Naive thymus-derived CD8-positive, alpha-beta T cell (primary cell): ENCODE data around the gene POLE2. TPM values are rescaled to one million over a fixed set of nuclear protein-coding genes. Genes with fewer than 3 reads are reported as not detected.
"Not testable (repeated sequence)": the region's sequence is repeated elsewhere in the genome, so short reads cannot be mapped to it uniquely, and the experiment has no call there.

Source experiments
- ATAC-seq, 2 donors: fragments of 150-1000 bp; cut with Tn5 transposase in 1 of 2; sonication (Bioruptor Pico), chemical (Tn5 transposase) in 1 of 2; 1 replicate in 1 of 2; 2 replicates in 1 of 2; pipeline ENCODE4 v1.10.0; 2021; ENCODE audit warnings: mild to moderate bottlenecking in 2 of 2, moderate library complexity in 2 of 2
- POLR2A ChIA-PET: fragments of 350-600 bp; sonication (Branson Sonifier 250); formaldehyde crosslinking; loops from one replicate; lab custom pipeline; 2021; ENCODE audit warnings: antibody characterized with exemption; lab: Charles Lee
- DNase-seq, 10 donors: peaks; one replicate each; pipeline versions ENCODE4 v3.0.0 to v3.0.0-alpha.2; 2020 to 2022
- H3K27ac Mint-ChIP-seq, 10 donors: one replicate each; pipeline ENCODE4 v1.8.0; 2020 to 2022; ENCODE audit warnings: mild to moderate bottlenecking in 10 of 10, mixed read lengths in 10 of 10, moderate library complexity in 4 of 10, inconsistent platforms in 1 of 10
- H3K27me3 Mint-ChIP-seq, 5 donors: one replicate each; pipeline ENCODE4 v1.8.0; 2021 to 2022; ENCODE audit warnings: mixed read lengths in 5 of 5
- H3K36me3 Mint-ChIP-seq, 3 donors: one replicate each; pipeline ENCODE4 v1.8.0; 2020 to 2022; ENCODE audit warnings: mixed read lengths in 3 of 3, mild to moderate bottlenecking in 2 of 3, inconsistent platforms in 1 of 3
- H3K4me1 Mint-ChIP-seq, 4 donors: one replicate each; pipeline ENCODE4 v1.8.0; 2021 to 2022; ENCODE audit warnings: mixed read lengths in 4 of 4
- H3K4me3 Mint-ChIP-seq, 10 donors: one replicate each; pipeline ENCODE4 v1.8.0; 2020 to 2022; ENCODE audit warnings: mild to moderate bottlenecking in 10 of 10, mixed read lengths in 10 of 10, moderate library complexity in 6 of 10, inconsistent platforms in 1 of 10
- H3K9me3 Mint-ChIP-seq, 9 donors: one replicate each; pipeline ENCODE4 v1.8.0; 2020 to 2022; ENCODE audit warnings: mixed read lengths in 9 of 9, mild to moderate bottlenecking in 3 of 9, inconsistent platforms in 1 of 9, moderate library complexity in 1 of 9
- polyA plus RNA-seq, 3 donors: library from polyadenylated mRNA; unstranded; fragments of 300-500 nt; fragmentation: Illumina TruSeq; gene quantifications; one replicate each; pipeline ENCODE4 v1.2.3, GENCODE V29; 2021
- total RNA-seq, 8 experiments: library from RNA in 2 of 8; stranded (reverse) in 2 of 8; gene quantifications; one replicate each; pipeline ENCODE4 v1.2.3 and lab custom pipeline; 2021 to 2026

Gene POLE2
- total and polyA plus RNA-seq, 5 experiments from 2014 or later = 1.3 to 3.2 (median 1.9) TPM

GRCh38 chr14:49623941-49624839 is 63.8 kb downstream of the POLE2 start:
- H3K36me3 Mint-ChIP-seq = peaks cover 0 to 20% (median 0%) of the 10 kb centered on the region in 3 donors
- H3K4me3 Mint-ChIP-seq = peak overlapping the region; percentile 22 to 99 (median 61)
- ATAC-seq = no peak
- H3K9me3 Mint-ChIP-seq = no peaks in the 10 kb centered on the region
- POLR2A ChIA-PET = interaction anchor here (0.6 to 5.3 kb wide), 7 partner anchors 9 to 269 kb away, joined by 3 to 203 read pairs (median 6); partner anchors contain the start of genes DNAAF2, KLHDC2 and RPS29
- no peaks in the 10 kb centered on the region for H3K27me3 Mint-ChIP-seq
- peak in 1 of 10 donors; percentile 17 for DNase-seq
- peak overlapping the region; percentile 43 to 99 (median 77) for H3K27ac Mint-ChIP-seq
- peaks cover 15 to 65% (median 47%) of the 10 kb centered on the region in 4 donors for H3K4me1 Mint-ChIP-seq

- peaks cover 0 to 28% (median 4%) of the 10 kb centered on the region in 3 donors for H3K36me3 Mint-ChIP-seq
- POLR2A ChIA-PET = interaction anchor here (0.7 to 5.3 kb wide), 5 partner anchors 10 to 691 kb away, joined by 3 to 203 read pairs (median 6); partner anchors contain the start of genes DNAAF2, KLHDC2 and RPS29
- peaks cover 18 to 68% (median 50%) of the 10 kb centered on the region in 4 donors for H3K4me1 Mint-ChIP-seq
- peak overlapping the region; percentile 19 to 99 (median 61) for H3K4me3 Mint-ChIP-seq
- no peaks in the 10 kb centered on the region for H3K9me3 Mint-ChIP-seq
- ATAC-seq = no peak
- no peak for DNase-seq
- H3K27ac Mint-ChIP-seq = peak overlapping the region in 9 of 10 donors; percentile 32 to 99 (median 79)
- no peaks in the 10 kb centered on the region for H3K27me3 Mint-ChIP-seq
Measured at GRCh38 chr14:49623387-49623786, 64.6 kb downstream of the POLE2 start.

GRCh38 chr14:49622022-49622607 is 65.9 kb downstream of the POLE2 start:
- Mint-ChIP-seq H3K36me3 (peaks cover 0 to 38% (median 6%) of the 10 kb centered on the region in 3 donors), H3K4me3 (peak overlapping the region; percentile 93 to 99 (median 98)), H3K4me1 (peaks cover 21 to 70% (median 57%) of the 10 kb centered on the region in 4 donors), H3K27me3 (no peaks in the 10 kb centered on the region), H3K27ac (peak overlapping the region; percentile 87 to 99 (median 94)), H3K9me3 (no peaks in the 10 kb centered on the region)
- POLR2A ChIA-PET = interaction anchor here (0.9 to 5.3 kb wide), 6 partner anchors 11 to 240 kb away, joined by 3 to 203 read pairs (median 44); partner anchors contain the start of genes DNAAF2, LRR1 and RPS29
- DNase-seq = no peak
- ATAC-seq = no peak

GRCh38 chr14:49621114-49621881 is 66.7 kb downstream of the POLE2 start:
- H3K27me3 Mint-ChIP-seq = no peaks in the 10 kb centered on the region
- H3K27ac Mint-ChIP-seq = peak overlapping the region; percentile 87 to 99 (median 99)
- H3K4me1 Mint-ChIP-seq = peaks cover 21 to 68% (median 54%) of the 10 kb centered on the region in 4 donors
- H3K36me3 Mint-ChIP-seq = peaks cover 0 to 42% (median 6%) of the 10 kb centered on the region in 3 donors
- H3K9me3 Mint-ChIP-seq = no peaks in the 10 kb centered on the region
- POLR2A ChIA-PET = interaction anchor here (0.7 to 5.3 kb wide), 25 partner anchors 7 to 1209 kb away, joined by 3 to 203 read pairs (median 8); partner anchors contain the start of genes ARF6, DNAAF2, KLHDC1 and KLHDC2
- H3K4me3 Mint-ChIP-seq = peak overlapping the region; percentile 93 to 99 (median 98)
- ATAC-seq (peak in 1 of 2 donors; percentile 9), DNase-seq (peak in 5 of 10 donors; percentile 14 to 67 (median 51))

- DNase-seq = peak; percentile 82 to 98 (median 92)
- Mint-ChIP-seq H3K36me3 (peaks cover 0 to 40% (median 6%) of the 10 kb centered on the region in 3 donors), H3K4me3 (peak within 1 kb of the TSS; percentile 93 to 99 (median 98)), H3K27ac (peak within 1 kb of the TSS; percentile 97 to 99 (median 99)), H3K9me3 (no peaks in the 10 kb centered on the region), H3K4me1 (peaks cover 18 to 65% (median 51%) of the 10 kb centered on the region in 4 donors), H3K27me3 (no peaks in the 10 kb centered on the region)
- POLR2A ChIA-PET = interaction anchor here (0.5 to 5.3 kb wide), 31 partner anchors 8 to 1210 kb away, joined by 3 to 203 read pairs (median 6); partner anchors contain the start of genes ARF6, DNAAF2, KLHDC1 and KLHDC2
- ATAC-seq = peak; percentile 84 to 86
Measured at GRCh38 chr14:49620182-49621113, 67.6 kb downstream of the POLE2 start, which contains the start of the genes MGAT2 and RPL36AL. TSS of gene MGAT2 (plus strand) at chr14:49620799. CDS start at chr14:49621269, 470 bp downstream. TSS of gene RPL36AL (minus strand) at chr14:49620626. CDS start at chr14:49619104, 1,522 bp downstream.

- Mint-ChIP-seq H3K27me3 (no peaks in the 10 kb centered on the region), H3K27ac (peak overlapping the region; percentile 97 to 99 (median 99)), H3K9me3 (no peaks in the 10 kb centered on the region), H3K4me3 (peak overlapping the region; percentile 93 to 99 (median 98)), H3K36me3 (peaks cover 0 to 40% (median 6%) of the 10 kb centered on the region in 3 donors), H3K4me1 (peaks cover 18 to 60% (median 50%) of the 10 kb centered on the region in 4 donors)
- DNase-seq (no peak), ATAC-seq (no peak)
- POLR2A ChIA-PET = interaction anchor here (0.6 to 5.3 kb wide), 24 partner anchors 9 to 1211 kb away, joined by 3 to 203 read pairs (median 8); partner anchors contain the start of genes DNAAF2, KLHDC1, KLHDC2 and LRR1
Measured at GRCh38 chr14:49619730-49620129, 68.3 kb downstream of the POLE2 start.

- H3K4me1 Mint-ChIP-seq = peaks cover 18 to 57% (median 48%) of the 10 kb centered on the region in 4 donors
- not testable (repeated sequence) for H3K9me3 Mint-ChIP-seq, H3K27me3 Mint-ChIP-seq, ATAC-seq, DNase-seq
- H3K4me3 Mint-ChIP-seq = peak overlapping the region; percentile 93 to 99 (median 98)
- peaks cover 0 to 40% (median 6%) of the 10 kb centered on the region in 3 donors for H3K36me3 Mint-ChIP-seq
- POLR2A ChIA-PET = interaction anchor here (1.3 to 5.3 kb wide), 10 partner anchors 14 to 1211 kb away, joined by 4 to 203 read pairs (median 16); partner anchors contain the start of genes DNAAF2, KLHDC2, LRR1 and NEMF
- H3K27ac Mint-ChIP-seq = peak overlapping the region; percentile 75 to 99 (median 99)
Measured at GRCh38 chr14:49619273-49619672, 68.7 kb downstream of the POLE2 start.

GRCh38 chr14:49617852-49618519 is 70.0 kb downstream of the POLE2 start:
- POLR2A ChIA-PET = interaction anchor here (0.5 to 1.5 kb wide), 4 partner anchors 14 to 703 kb away, joined by 3 to 4 read pairs (median 3); partner anchors contain the start of genes DNAAF2 and LRR1
- Mint-ChIP-seq H3K36me3 (peaks cover 0 to 42% (median 6%) of the 10 kb centered on the region in 3 donors), H3K27me3 (no peaks in the 10 kb centered on the region), H3K4me1 (peaks cover 18 to 44% (median 39%) of the 10 kb centered on the region in 4 donors), H3K4me3 (peak overlapping the region in 8 of 10 donors; percentile 6 to 99 (median 94)), H3K9me3 (no peaks in the 10 kb centered on the region), H3K27ac (peak overlapping the region; percentile 18 to 99 (median 74))
- DNase-seq (no peak), ATAC-seq (no peak)

GRCh38 chr14:49615776-49616175 is 72.2 kb downstream of the POLE2 start:
- POLR2A ChIA-PET = interaction anchor here (1.5 kb wide), 1 partner anchor 29 kb away, joined by 5 read pairs; no protein-coding TSS in a partner anchor
- no peak overlapping the region for H3K4me3 Mint-ChIP-seq
- H3K36me3 Mint-ChIP-seq = peaks cover 0 to 38% (median 6%) of the 10 kb centered on the region in 3 donors
- H3K27ac Mint-ChIP-seq = peak overlapping the region in 3 of 10 donors; percentile 38 to 84 (median 41)
- no peaks in the 10 kb centered on the region for H3K9me3 Mint-ChIP-seq
- ATAC-seq (no peak), DNase-seq (no peak)
- peaks cover 10 to 28% (median 23%) of the 10 kb centered on the region in 4 donors for H3K4me1 Mint-ChIP-seq
- no peaks in the 10 kb centered on the region for H3K27me3 Mint-ChIP-seq
